GM12864 (cell line): ENCODE measurements around the gene CKS2.
"Not testable (repeated sequence)": the region's sequence is repeated elsewhere in the genome, so short reads cannot be mapped to it uniquely, and the experiment has no call there.

Experiments
- DNase-seq: peaks from one replicate; pipeline ENCODE4 v3.0.0-alpha.2; 2011; ENCODE audit warnings: low read depth
- H3K4me3 ChIP-seq: 2 replicates; pipeline ENCODE4 v1.5.1; 2011; ENCODE audit warnings: mild to moderate bottlenecking, low read depth, low read length, control low read depth
- CTCF ChIP-seq: IDR thresholded peaks from 2 replicates; pipeline ENCODE4 v1.5.1; 2011; ENCODE audit warnings: low read depth, mild to moderate bottlenecking, moderate library complexity, low read length, control low read depth, inconsistent platforms; ENCODE audit errors: missing control alignments

CKS2 gene

DNA sequence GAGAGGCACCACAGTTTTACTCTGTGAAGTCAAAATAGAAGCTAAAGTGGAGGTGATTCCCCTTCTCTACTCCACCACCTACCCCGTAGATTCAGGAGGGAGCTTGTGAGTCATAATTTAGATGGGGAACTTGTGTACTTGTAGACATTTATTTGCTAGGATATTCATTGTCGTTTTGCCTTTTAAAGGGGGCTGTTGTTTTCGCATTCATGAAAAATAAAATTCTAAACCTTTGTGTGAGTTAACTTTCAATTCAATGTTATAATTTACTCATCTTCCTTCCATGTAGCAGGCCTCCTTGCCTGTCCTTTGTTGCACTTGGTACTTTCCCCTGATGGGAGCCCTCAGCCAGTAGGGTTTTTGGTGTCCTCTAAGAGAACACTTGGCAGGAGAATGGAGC lies 29.3 kb downstream of the CKS2 start:
- DNase-seq = no peak
- H3K4me3 ChIP-seq = no peak overlapping the region
- TF ChIP-seq CTCF = no peak

- no peak for TF ChIP-seq CTCF
- no peak overlapping the region for H3K4me3 ChIP-seq
- DNase-seq = no peak
Measured at GRCh38 chr9:89342213-89342612, 31.2 kb downstream of the CKS2 start.

DNA sequence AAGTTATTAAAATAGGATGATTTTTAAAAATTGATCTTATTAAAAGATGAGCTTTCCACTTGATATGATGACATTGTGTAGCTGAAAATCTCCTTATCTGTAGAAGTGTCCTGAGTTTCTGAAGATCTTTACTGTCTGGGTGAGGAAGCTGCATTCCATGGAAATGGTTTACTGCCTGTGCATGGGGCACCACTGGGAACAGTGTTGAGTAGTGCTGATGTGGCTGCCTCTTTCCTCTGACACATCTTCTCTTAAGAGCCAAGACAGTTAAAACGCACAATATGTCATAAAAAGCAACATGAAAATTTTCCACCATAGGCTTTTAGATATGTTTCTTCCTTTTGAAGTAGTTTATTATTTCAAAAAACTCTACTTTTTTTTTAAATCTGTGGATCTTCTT lies 32.0 kb downstream of the CKS2 start:
- no peak for DNase-seq
- H3K4me3 ChIP-seq = no peak overlapping the region
- no peak for TF ChIP-seq CTCF

DNA sequence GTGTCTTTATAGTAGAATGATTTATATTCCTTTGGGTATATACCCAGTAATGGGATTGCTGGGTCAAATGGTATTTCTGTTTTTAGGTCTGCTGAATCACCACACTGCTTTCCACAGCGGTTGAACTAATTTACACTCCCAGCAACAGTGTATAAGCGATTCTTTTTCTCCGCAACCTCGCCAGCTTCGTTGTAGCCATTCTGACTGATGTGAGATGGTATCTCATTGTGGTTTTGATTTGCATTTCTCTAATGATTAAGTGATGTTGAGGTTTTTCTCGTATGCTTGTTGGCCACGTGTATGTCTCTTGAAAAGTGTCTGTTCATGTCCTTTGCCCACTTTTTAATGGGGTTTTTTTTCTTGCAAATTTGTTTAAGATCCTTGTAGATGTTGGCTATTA lies 32.8 kb downstream of the CKS2 start:
- DNase-seq = not testable (repeated sequence)

DNA sequence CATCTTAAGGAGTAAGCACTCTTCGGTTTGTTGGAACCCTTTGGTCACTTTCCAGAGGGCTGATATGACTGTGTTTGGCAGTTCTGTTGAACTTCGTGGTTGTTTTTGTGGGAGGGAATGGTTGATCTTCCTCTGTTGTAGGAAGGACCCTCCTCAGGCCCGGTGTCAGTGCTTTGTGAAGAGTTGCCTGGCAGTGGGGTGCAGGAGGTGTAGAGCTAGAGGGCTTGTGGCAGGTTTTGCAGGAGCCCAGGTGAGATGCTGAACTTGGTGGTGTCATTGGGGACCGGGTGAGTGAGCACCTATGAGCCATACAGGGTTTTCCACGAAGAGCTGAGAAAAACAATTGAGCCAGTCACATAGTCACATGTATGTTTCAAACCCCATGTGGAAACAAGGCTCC lies 34.5 kb downstream of the CKS2 start:
- no peak overlapping the region for H3K4me3 ChIP-seq
- TF ChIP-seq CTCF = no peak
- no peak for DNase-seq

More for the DNA sequence above, 32.8 kb downstream of the CKS2 start:
- not testable (repeated sequence) for H3K4me3 ChIP-seq

DNA sequence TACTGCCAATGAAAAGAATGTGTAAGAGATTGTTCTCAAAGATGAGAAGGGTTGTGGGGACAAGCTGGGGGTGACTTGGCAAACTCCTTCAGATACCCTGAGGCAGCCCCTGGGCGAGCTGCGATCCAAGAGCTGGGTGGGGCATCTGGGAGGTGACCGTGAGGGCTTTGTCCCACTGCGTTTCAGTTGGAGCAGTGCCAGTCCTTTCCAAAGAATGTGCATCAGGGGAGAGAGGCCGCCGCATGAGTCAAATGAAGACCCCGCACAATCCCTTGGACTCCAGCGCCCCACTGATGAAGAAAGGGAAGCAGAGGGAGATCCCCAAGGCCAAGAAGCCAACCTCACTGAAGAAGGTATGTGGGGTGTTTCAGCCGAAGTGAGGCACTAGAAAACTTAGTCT lies 35.7 kb downstream of the CKS2 start:
- H3K4me3 ChIP-seq = no peak overlapping the region
- TF ChIP-seq CTCF = no peak
- no peak for DNase-seq

- TF ChIP-seq CTCF = no peak
- DNase-seq = no peak
- H3K4me3 ChIP-seq = no peak overlapping the region
Measured at GRCh38 chr9:89347651-89348050, 36.7 kb downstream of the CKS2 start.

GRCh38 chr9:89349607-89350006 lies 38.6 kb downstream of the CKS2 start:
- no peak for TF ChIP-seq CTCF
- no peak for DNase-seq
- H3K4me3 ChIP-seq = no peak overlapping the region
